ENCODE measurements around the gene MBNL1. TPM values are rescaled to one million over a fixed set of nuclear protein-coding genes. Genes with fewer than 3 reads are reported as not detected.

Gene MBNL1
- total RNA-seq, 1 donor from 2014 or later, result 180 TPM

DNA sequence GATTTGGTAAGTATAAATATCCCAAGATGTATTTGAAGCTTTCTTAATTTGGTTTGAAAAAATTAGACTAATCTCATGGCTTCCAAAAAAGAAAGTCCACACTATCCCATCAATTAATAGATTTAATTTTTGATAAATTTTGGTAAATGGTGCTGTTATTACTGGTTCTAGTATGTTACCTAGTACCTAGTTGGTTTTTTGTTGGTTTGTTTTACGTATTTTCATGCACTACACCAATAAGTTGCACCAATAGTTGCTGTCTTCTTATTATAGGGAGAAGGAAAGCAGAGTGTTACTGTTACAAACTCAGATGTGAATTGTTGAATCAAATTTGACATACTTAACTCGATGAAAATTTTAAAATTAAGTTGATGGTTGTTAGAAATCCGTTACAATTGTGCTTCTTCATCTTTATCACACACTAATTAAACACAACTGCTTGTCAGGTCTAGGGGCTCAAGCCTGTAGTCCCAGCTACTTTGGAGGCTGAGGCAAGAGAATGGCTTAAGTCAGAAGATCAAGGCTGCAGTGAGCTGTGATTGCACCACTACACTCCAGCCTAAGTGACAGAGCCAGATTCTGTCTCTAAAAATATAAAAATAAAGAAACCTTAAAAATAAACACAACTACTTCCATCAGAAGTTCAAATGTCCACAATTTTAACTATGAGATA, 23.1 kb upstream of the MBNL1 start:
- intact Hi-C loops (cut with DNase I), result no loop called here
- DNase-seq (ENCODE audit: missing footprints), result no peak
- no peak for ATAC-seq

- intact Hi-C loops (cut with DNase I), result no loop called here
- DNase-seq (ENCODE audit: missing footprints) (no peak), ATAC-seq (no peak)
Measured at GRCh38 chr3:152251916-152252315, 16.8 kb upstream of the MBNL1 start.

DNA sequence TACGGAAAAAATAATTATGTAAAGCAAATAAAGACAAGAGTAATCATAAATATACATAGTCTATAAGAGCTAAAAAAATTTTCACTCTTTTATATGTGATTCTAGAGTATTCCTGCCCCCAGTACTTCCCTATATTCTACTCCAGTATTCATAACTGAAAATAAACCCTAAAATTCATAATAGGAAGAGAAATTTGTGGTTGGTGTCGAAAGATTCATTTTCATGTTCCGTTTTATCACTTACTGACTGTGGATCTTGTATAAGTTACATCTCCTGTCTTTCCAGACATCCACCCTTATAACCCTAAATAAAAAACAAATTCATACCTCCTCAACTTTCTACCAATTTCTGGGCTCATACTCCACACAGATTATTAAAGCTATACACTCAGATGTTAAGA, 16.0 kb upstream of the MBNL1 start:
- DNase-seq (ENCODE audit: missing footprints) (no peak), ATAC-seq (no peak)
- intact Hi-C loops (cut with DNase I), result no loop called here

GRCh38 chr3:152253514-152253913, 15.2 kb upstream of the MBNL1 start:
- DNase-seq (ENCODE audit: missing footprints) (no peak), ATAC-seq (no peak)
- intact Hi-C loops (cut with DNase I), result no loop called here

DNA sequence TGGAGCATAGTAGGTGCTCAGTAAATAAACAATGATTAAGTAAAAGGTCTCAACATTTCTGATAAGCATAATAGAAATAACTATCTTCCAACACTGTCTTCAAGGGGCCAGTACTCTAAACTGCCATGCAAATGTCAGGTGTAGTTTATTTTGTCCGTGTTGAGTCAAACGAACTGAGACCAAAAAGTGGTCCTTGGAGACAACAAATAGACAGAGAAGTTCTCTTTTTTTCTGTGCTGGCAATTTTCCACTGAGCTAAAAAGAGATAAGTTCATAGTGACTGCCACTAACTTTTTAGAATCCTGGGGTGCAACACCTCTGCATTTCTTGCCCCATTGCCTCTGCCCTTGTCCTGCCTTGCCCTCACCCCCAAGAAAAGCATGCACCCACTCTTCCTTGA, 14.7 kb upstream of the MBNL1 start:
- DNase-seq (ENCODE audit: missing footprints) (no peak), ATAC-seq (no peak)
- intact Hi-C loops (cut with DNase I), result no loop called here

- no peak for ATAC-seq
- no peak for DNase-seq (ENCODE audit: missing footprints)
- intact Hi-C loops (cut with DNase I), result no loop called here
Measured at GRCh38 chr3:152255290-152255689, 13.4 kb upstream of the MBNL1 start.

DNA sequence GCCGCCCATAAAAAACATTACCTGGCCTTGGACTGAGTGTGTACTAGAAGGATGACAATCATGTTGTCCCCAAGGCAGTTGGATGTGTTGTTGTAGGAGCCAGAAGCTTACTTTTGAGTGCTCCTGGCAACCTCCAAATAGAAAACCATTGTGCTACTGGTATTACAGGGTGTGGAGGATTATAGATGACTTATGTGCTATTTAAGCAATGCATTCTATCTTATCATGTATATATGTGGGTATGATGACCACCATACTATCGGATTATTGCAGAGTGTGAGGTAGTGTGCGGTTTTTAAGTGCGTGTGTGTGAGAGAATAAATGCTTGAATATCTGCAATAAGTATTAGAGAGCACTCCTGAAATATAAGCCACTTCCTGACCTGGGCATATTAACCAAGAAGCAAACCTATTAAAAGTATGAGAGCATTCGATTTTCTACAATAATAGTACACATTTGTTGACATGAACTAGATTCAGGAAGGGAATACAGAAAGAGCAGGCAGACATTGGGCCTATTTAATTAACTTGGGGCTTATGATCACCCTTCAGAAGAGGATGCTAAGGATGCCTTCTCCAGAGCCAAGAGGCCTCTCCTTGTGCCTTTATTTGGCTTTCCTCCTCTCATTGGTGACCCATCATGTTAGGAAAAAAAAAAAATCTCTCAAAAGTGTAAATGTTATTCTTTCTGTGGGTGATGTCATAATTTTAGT, 11.7 kb upstream of the MBNL1 start:
- ATAC-seq, result no peak
- no peak for DNase-seq (ENCODE audit: missing footprints)
- intact Hi-C loops (cut with DNase I), result no loop called here

- no peak for DNase-seq (ENCODE audit: missing footprints)
- intact Hi-C loops (cut with DNase I), result no loop called here
- ATAC-seq, result no peak
Measured at GRCh38 chr3:152257563-152258035, 11.1 kb upstream of the MBNL1 start.

- ATAC-seq (peak; percentile 87), DNase-seq (ENCODE audit: missing footprints) (peak; percentile 60)
- intact Hi-C loops (cut with DNase I), result no loop called here
Measured at GRCh38 chr3:152258448-152259393, 10.0 kb upstream of the MBNL1 start.

DNA sequence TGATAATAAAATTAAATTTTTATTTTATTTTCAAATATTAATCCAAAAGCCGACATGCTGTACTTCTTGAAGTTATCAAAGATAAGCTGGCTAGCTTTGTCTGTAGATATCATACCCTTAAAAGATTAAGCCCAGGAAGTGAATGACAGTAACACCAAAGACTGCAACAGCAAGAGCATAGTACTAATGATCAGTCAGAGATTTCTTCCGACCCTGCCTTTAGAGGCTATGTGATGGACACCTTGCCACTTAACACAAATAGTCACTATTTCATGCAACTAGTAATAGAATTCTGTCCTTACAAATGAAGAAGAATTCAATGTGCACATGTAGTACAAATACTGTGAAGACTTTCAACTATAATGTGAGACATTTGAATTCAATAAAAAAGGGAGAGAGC, 9.3 kb upstream of the MBNL1 start:
- DNase-seq (ENCODE audit: missing footprints) (no peak), ATAC-seq (no peak)
- intact Hi-C loops (cut with DNase I), result no loop called here

GRCh38 chr3:152260026-152260425, 8.7 kb upstream of the MBNL1 start:
- DNase-seq (ENCODE audit: missing footprints) (no peak), ATAC-seq (no peak)
- intact Hi-C loops (cut with DNase I), result no loop called here

- ATAC-seq (no peak), DNase-seq (ENCODE audit: missing footprints) (no peak)
- intact Hi-C loops (cut with DNase I), result no loop called here
Measured at GRCh38 chr3:152260529-152260928, 8.2 kb upstream of the MBNL1 start.

- intact Hi-C loops (cut with DNase I), result no loop called here
- DNase-seq (ENCODE audit: missing footprints) (no peak), ATAC-seq (no peak)
Measured at GRCh38 chr3:152261329-152261728, 7.4 kb upstream of the MBNL1 start.

DNA sequence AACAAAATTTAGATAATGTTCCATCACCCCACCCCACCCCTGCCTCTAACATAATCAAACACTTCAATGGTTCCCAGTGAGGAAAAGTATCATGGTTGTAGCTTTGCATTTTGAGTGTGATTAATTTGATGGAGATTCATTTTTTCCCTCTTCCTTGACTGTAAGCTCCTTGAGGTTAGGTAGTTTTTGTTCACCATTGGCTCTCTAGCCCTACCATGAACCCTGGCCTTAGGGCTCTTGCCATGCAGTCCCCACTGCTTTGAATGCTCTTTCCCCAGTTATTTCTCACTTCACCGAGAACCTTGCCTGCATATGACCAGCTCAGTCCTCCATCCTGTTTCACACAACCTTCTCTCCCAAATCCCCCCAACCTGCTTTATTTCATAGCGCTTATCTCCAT, 5.0 kb upstream of the MBNL1 start:
- DNase-seq (ENCODE audit: missing footprints) (no peak), ATAC-seq (no peak)
- intact Hi-C loops (cut with DNase I), result no loop called here

DNA sequence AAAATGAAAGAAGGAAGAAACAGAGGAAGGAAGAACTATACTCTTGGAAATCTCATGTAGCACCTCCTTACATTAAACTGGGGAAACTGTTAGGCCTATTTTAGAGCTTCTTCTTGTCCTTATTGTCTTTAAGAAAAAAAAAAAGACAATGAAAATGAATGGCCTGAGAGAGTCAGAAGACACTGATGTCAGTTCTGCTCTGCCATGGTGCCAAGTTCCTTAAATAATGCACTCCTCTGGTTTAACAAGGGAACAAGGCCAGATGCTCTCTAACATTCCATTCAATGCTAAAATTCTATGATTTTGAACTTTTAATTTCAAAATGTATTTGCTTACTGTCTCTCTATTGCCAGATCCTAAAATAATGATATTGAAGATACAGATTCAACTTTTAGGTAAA, 4.4 kb upstream of the MBNL1 start:
- DNase-seq (ENCODE audit: missing footprints), result no peak
- intact Hi-C loops (cut with DNase I), result no loop called here
- ATAC-seq, result no peak

DNA sequence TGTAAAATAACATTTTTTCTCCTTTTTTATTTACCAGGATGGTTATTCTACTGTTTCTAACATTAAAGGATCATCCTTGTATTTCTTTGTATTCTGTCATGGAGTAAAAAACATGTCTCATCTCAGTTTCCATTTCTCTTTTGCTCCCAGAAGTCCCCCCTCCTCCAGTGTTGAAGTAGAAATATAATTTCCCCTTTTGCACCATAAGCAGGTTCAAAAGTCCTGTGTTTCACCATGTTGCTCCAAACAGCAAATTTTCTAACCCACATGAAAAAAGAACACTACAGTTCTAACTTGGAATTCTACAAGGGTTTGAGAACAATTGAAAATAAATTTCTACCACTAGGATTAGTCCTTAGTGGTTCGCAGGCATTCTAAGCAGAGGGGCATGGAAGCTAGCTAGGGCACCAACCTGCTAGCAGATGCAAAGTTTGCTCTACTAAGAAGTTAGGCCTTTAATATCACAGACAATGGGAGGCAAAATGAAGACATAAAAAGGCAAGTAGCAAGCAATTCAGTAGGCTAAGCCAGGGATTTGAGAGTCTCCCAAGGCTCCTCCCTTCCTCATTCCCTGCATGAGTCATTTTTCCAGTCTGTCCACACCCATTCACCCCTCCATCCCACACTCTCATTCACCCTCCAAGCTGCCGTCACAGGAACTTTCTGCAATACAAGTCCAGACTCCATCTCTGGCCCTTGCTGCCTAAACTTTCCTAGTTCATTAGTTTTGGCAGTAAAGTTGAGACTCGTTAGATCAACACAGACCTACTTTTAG, 2.3 kb upstream of the MBNL1 start:
- intact Hi-C loops (cut with DNase I), result loop anchor here (5.0 kb wide), 2 partner anchors 64 to 116 kb away; no protein-coding TSS in a partner anchor
- ATAC-seq (peak; percentile 65), DNase-seq (ENCODE audit: missing footprints) (peak; percentile 70)

DNA sequence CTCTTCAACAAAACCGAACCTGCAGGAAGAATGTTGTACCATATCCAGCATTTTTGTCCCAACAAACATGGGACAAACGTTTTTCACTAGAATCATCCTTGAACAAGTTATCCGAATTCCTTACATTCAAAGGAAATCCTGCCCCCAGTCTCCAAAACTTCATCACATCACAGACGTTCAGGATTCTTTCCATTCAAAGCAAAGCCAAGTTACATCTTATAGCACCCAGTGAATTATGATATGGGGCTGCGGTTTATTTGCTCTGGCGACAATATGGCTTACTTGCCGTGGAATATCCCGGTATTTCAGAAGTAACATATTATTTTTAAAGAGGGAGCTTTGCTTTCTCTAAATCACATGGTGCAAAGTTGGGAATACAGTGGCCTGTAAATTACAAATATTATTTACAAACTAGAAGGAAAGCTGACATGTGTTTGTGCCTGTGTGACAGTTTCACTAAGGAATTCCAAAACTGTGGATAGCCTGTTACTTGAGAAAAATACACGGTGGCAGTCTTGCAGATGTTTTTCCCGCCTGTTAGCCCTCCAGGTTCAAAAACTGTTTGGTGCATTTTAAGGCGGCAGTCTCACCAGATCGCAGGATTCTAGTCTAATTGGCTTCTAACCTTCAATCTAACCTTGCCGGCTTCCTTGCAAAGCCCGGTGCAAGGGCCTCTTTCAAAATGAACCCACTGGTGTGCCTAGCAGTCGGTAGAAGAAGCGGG, 736 bp upstream of the MBNL1 start:
- no peak for DNase-seq (ENCODE audit: missing footprints)
- intact Hi-C loops (cut with DNase I), result loop anchor here (2.0 to 5.0 kb wide), 4 partner anchors 31 to 177 kb away; no protein-coding TSS in a partner anchor
- ATAC-seq, result no peak
